Esophagus muscularis mucosa (tissue), 4 donors: Measurements from ENCODE around the gene LAMTOR5. TPM values are rescaled to one million over a fixed set of nuclear protein-coding genes. Genes with fewer than 3 reads are reported as not detected.
"Not testable (repeated sequence)": the region's sequence is repeated elsewhere in the genome, so short reads cannot be mapped to it uniquely, and the experiment has no call there.

Experiments used
- DNase-seq: peaks from one replicate; pipeline ENCODE4 v3.0.0-alpha.2; 2017; ENCODE audit errors: extremely low spot score
- H3K27ac ChIP-seq, 4 donors: fragments of 200-600 bp; sonication (generic); replicated peaks in 1 of 4; 1 replicate in 3 of 4; 2 replicates in 1 of 4; pipeline ENCODE4 v1.5.1; 2016 to 2019; ENCODE audit warnings: mild to moderate bottlenecking in 1 of 4
- H3K27me3 ChIP-seq, 4 donors: fragments of 200-600 bp; sonication (generic); one replicate each; pipeline versions ENCODE4 v1.5.1 to v1.6.0; 2016 to 2019
- H3K36me3 ChIP-seq, 4 donors: fragments of 200-600 bp; sonication (generic); one replicate each; pipeline ENCODE4 v1.5.1; 2016 to 2019
- H3K4me1 ChIP-seq, 4 donors: fragments of 200-600 bp; sonication (generic); one replicate each; pipeline ENCODE4 v1.5.1; 2016 to 2019
- H3K4me3 ChIP-seq, 4 donors: fragments of 200-600 bp; sonication (generic); 1 replicate in 2 of 4; 2 replicates in 2 of 4; pipeline ENCODE4 v1.5.1; 2016 to 2019; ENCODE audit warnings: mild to moderate bottlenecking in 4 of 4, moderate library complexity in 1 of 4
- H3K9me3 ChIP-seq, 4 donors: fragments of 200-600 bp; sonication (generic); 1 replicate in 3 of 4; 2 replicates in 1 of 4; pipeline ENCODE4 v1.5.1; 2016 to 2019
- CTCF ChIP-seq, 3 experiments: fragments of 200-600 bp in 2 of 3; fragments of 450-650 bp in 1 of 3; sonication (generic) in 2 of 3; IDR thresholded peaks; one replicate each; pipeline ENCODE4 v1.5.1; 2017 to 2019; ENCODE audit warnings: antibody characterized with exemption in 3 of 3, mild to moderate bottlenecking in 2 of 3, moderate library complexity in 1 of 3
- EP300 ChIP-seq: sonication (generic); formaldehyde crosslinking; IDR thresholded peaks from one replicate; pipeline ENCODE4 v1.6.1; 2017; ENCODE audit warnings: antibody characterized with exemption
- POLR2A ChIP-seq: fragments of 450-650 bp; IDR thresholded peaks from one replicate; pipeline ENCODE4 v1.6.1; 2017; ENCODE audit warnings: antibody characterized with exemption, moderate library complexity, mild to moderate bottlenecking, low read depth
- POLR2AphosphoS5 ChIP-seq, 2 donors: sonication (generic); formaldehyde crosslinking; IDR thresholded peaks; one replicate each; pipeline ENCODE4 v1.6.1; 2017; ENCODE audit warnings: antibody characterized with exemption in 2 of 2
- WGBS: methylation state at CpG from one replicate; pipeline ENCODE4 v1.1.5; 2018; 5-methylcytosine and 5-hydroxymethylcytosine counted together
- intact Hi-C: fragments of 100-400 bp; cut with DNase I; formaldehyde crosslinking; loops from one replicate; pipeline ENCODE4 v1.15.1; 2023
- total RNA-seq, 4 donors: library from RNA; depleted of rRNA; stranded (reverse); fragments of >200 nt; gene quantifications; one replicate each; pipeline versions ENCODE4 v1.1.0 to v1.2.1, GENCODE V29; 2016

Gene LAMTOR5
- total RNA-seq, 4 donors from 2014 or later: 59.9 to 113 (median 71.0) TPM

- TF ChIP-seq CTCF (IDR thresholded peaks at IDR 0.05) (no peak), POLR2AphosphoS5 (IDR thresholded peaks at IDR 0.05) (no peak), POLR2A (no peak), EP300 (no peak)
- no peaks in the 10 kb centered on the region for H3K9me3 ChIP-seq
- 79% methylated on average over 4 of the region's 4 CpGs for WGBS
- no peak overlapping the region for H3K27ac ChIP-seq
- DNase-seq: no peak
- no peaks in the 10 kb centered on the region for H3K27me3 ChIP-seq
- intact Hi-C loops: no loop called here
- H3K36me3 ChIP-seq: no peaks in the 10 kb centered on the region
- H3K4me3 ChIP-seq: no peak overlapping the region
- H3K4me1 ChIP-seq: no peaks in the 10 kb centered on the region
Observed at GRCh38 chr1:110438893-110439292, 31.4 kb upstream of the LAMTOR5 start.

- H3K4me1 ChIP-seq, H3K4me3 ChIP-seq, H3K36me3 ChIP-seq, intact Hi-C loops, H3K27ac ChIP-seq, DNase-seq, H3K9me3 ChIP-seq, H3K27me3 ChIP-seq: not testable (repeated sequence)
- WGBS: 78% methylated on average over 9 of the region's 9 CpGs
Observed at GRCh38 chr1:110437645-110438299, 30.3 kb upstream of the LAMTOR5 start.

DNA sequence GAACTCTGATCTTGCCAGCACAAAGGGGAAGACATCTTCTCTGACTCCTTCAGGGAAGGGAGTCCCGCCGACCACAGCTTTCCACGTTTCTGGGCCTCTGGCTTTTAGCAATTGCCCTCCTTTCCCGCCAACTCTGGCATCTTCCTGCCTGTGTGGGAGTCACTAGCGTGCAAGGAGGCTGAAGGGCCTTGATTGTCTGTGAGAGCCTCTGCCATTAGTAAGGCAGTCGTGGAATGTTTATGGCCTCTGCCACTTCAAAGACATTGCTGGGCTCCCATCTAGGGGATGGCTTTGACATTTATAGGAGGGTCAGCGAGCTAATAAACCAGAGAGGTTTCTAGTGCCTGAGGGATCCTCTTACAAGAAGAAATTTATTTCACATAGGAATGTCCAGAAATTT, 29.1 kb upstream of the LAMTOR5 start:
- no peaks in the 10 kb centered on the region for H3K4me1 ChIP-seq
- DNase-seq: no peak
- H3K9me3 ChIP-seq: no peaks in the 10 kb centered on the region
- no peak overlapping the region for H3K27ac ChIP-seq
- H3K36me3 ChIP-seq: no peaks in the 10 kb centered on the region
- intact Hi-C loops: no loop called here
- WGBS: 70% methylated on average over 7 of the region's 7 CpGs
- H3K27me3 ChIP-seq: peaks cover 0 to 10% (median 0%) of the 10 kb centered on the region in 4 donors
- H3K4me3 ChIP-seq: no peak overlapping the region
- TF ChIP-seq EP300: no peak
- no peak for TF ChIP-seq POLR2AphosphoS5 (IDR thresholded peaks at IDR 0.05)
- TF ChIP-seq CTCF (IDR thresholded peaks at IDR 0.05): no peak
- TF ChIP-seq POLR2A: no peak

DNA sequence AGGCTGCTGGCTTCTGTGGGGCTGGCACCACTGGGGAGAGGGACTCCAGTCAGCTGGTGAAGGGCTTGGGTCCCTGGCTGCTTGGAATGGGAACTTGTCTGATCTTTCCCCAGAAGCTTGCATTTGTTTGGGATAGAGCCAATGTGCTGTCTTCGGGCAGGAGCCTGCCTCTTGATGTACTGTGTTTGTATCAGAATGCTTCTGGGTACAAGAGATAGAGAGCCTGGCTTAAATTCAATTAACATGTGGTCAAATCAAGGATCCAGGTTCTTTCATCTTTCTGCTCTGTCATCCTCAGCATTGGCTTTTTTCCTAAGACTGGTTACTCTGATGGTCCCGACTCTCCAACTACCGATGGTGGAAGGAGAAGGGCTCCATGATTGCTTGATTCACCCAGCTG, 27.5 kb upstream of the LAMTOR5 start:
- 79% methylated on average over 3 of the region's 3 CpGs for WGBS
- H3K9me3 ChIP-seq: no peaks in the 10 kb centered on the region

GRCh38 chr1:110433803-110434202, 26.3 kb upstream of the LAMTOR5 start:
- DNase-seq: no peak
- Histone ChIP-seq H3K27ac (no peak overlapping the region), H3K36me3 (no peaks in the 10 kb centered on the region), H3K9me3 (no peaks in the 10 kb centered on the region), H3K4me1 (no peaks in the 10 kb centered on the region), H3K4me3 (no peak overlapping the region), H3K27me3 (peaks cover 0 to 21% (median 0%) of the 10 kb centered on the region in 4 donors)
- TF ChIP-seq POLR2A (no peak), EP300 (no peak), POLR2AphosphoS5 (IDR thresholded peaks at IDR 0.05) (no peak), CTCF (IDR thresholded peaks at IDR 0.05) (no peak)
- intact Hi-C loops: no loop called here
- 39% methylated on average over 2 of the region's 3 CpGs for WGBS

More for the DNA sequence above, 27.5 kb upstream of the LAMTOR5 start:
- intact Hi-C loops: no loop called here
- no peaks in the 10 kb centered on the region for H3K4me1 ChIP-seq
- no peak overlapping the region for H3K4me3 ChIP-seq
- no peak for DNase-seq
- H3K27me3 ChIP-seq: peaks cover 0 to 21% (median 0%) of the 10 kb centered on the region in 4 donors
- H3K27ac ChIP-seq: no peak overlapping the region
- no peaks in the 10 kb centered on the region for H3K36me3 ChIP-seq
- TF ChIP-seq EP300 (no peak), CTCF (IDR thresholded peaks at IDR 0.05) (no peak), POLR2AphosphoS5 (IDR thresholded peaks at IDR 0.05) (no peak), POLR2A (no peak)
